ENCODE results near the gene PCMTD2. TPM values are rescaled to one million over a fixed set of nuclear protein-coding genes. Genes with fewer than 3 reads are reported as not detected.

Gene PCMTD2
- total RNA-seq, 1 experiment from 2014 or later: 52.0 TPM

DNA sequence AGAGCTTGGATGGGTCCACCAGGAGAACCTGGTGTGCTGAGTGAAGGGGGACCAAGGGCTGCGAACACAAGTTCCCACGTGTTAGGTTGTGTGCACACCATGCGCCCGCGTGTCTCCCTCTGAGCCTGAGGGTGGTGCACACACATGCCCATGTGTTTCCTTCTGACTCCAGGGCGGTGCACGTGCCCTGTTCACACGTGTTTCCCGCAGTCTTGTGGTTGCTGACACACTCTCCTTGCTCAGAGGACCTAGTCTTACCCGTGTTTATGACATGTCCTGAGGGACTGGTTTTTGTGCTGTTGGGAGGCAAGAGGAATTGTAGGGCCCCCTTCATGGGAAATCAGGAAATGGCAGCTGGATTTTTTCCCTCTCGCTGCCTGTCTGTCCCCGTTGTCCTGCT, 36.3 kb upstream of the PCMTD2 start:
- H3K56ac ChIP-seq (ENCODE audit: insufficient read length, low read depth, low read length): no peak overlapping the region
- H3K36me3 Mint-ChIP-seq (ENCODE audit: insufficient read depth in 1 of 3, low read depth in 3 of 3): peaks cover 0 to 1% (median 0%) of the 10 kb centered on the region in 3 experiments; a peak in 1 of 7 replicates

More for the DNA sequence above, 36.3 kb upstream of the PCMTD2 start:
- peaks cover 3% of the 10 kb centered on the region; the same call in 1 of the 2 replicates for H3K4me1 ChIP-seq (ENCODE audit: insufficient read depth, low read length)
- no peaks in the 10 kb centered on the region for H3K23me2 ChIP-seq (ENCODE audit: insufficient read length, low read depth, low read length, poor library complexity, severe bottlenecking)
- no peak overlapping the region for H2AK5ac ChIP-seq (ENCODE audit: insufficient read length, low read length)
- no peak overlapping the region for H2BK15ac ChIP-seq (ENCODE audit: low read depth, low read length)
- H3K23ac ChIP-seq (ENCODE audit: insufficient read length, low read depth, low read length): no peak overlapping the region
- DNase-seq: no peak
- no peaks in the 10 kb centered on the region for H4K20me1 ChIP-seq (ENCODE audit: control insufficient read depth, insufficient read depth, insufficient read length)
- H2AFZ ChIP-seq (ENCODE audit: low read length): no peak overlapping the region
- Mint-ChIP-seq H3K27me3 (ENCODE audit: low read depth) (peaks cover 5% of the 10 kb centered on the region), H3K4me1 (peaks cover 17 to 19% of the 10 kb centered on the region in 2 experiments), H3K27ac (no peak overlapping the region), H3K4me3 (no peak overlapping the region), H3K9me3 (no peaks in the 10 kb centered on the region)
- no CpG with 5 or more reads among the region's 12 CpGs for WGBS (ENCODE audit: extremely low coverage, insufficient read length, low lambda C conversion rate)
- H3K9ac ChIP-seq (ENCODE audit: extremely low read depth, insufficient read length, low read length): no peak overlapping the region
- no peaks in the 10 kb centered on the region for H3K79me1 ChIP-seq (ENCODE audit: insufficient read depth, low read depth, low read length, poor library complexity, severe bottlenecking)
- no peak overlapping the region for H4K5ac ChIP-seq (ENCODE audit: insufficient read length, low read depth, low read length)
- TF ChIP-seq, protein P1, sequence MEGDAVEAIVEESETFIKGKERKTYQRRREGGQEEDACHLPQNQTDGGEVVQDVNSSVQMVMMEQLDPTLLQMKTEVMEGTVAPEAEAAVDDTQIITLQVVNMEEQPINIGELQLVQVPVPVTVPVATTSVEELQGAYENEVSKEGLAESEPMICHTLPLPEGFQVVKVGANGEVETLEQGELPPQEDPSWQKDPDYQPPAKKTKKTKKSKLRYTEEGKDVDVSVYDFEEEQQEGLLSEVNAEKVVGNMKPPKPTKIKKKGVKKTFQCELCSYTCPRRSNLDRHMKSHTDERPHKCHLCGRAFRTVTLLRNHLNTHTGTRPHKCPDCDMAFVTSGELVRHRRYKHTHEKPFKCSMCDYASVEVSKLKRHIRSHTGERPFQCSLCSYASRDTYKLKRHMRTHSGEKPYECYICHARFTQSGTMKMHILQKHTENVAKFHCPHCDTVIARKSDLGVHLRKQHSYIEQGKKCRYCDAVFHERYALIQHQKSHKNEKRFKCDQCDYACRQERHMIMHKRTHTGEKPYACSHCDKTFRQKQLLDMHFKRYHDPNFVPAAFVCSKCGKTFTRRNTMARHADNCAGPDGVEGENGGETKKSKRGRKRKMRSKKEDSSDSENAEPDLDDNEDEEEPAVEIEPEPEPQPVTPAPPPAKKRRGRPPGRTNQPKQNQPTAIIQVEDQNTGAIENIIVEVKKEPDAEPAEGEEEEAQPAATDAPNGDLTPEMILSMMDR (conservative IDR thresholded peaks at IDR 0.05): no peak
- no peaks in the 10 kb centered on the region for H3K79me2 ChIP-seq (ENCODE audit: insufficient read depth, low read length)
- no peak overlapping the region for H2BK20ac ChIP-seq (ENCODE audit: low read depth, low read length, poor library complexity, severe bottlenecking)
- H3K4ac ChIP-seq (ENCODE audit: low read depth, low read length): no peak overlapping the region
- H3K27ac ChIP-seq (ENCODE audit: insufficient read length, low read depth, low read length): no peak overlapping the region
- no peak overlapping the region for H3K14ac ChIP-seq (ENCODE audit: insufficient read depth, low read length)
- H3T11ph ChIP-seq (ENCODE audit: low read length): no peak overlapping the region
- no peak overlapping the region for H2BK5ac ChIP-seq (ENCODE audit: insufficient read length, low read length)
- H2BK12ac ChIP-seq (ENCODE audit: insufficient read length, low read depth, low read length): no peak overlapping the region
- no peaks in the 10 kb centered on the region for H3K9me3 ChIP-seq (ENCODE audit: control insufficient read depth, low read depth, low read length)
- no peaks in the 10 kb centered on the region for H3K27me3 ChIP-seq (ENCODE audit: insufficient read depth, low read length)
- no peak overlapping the region for H3K18ac ChIP-seq (ENCODE audit: insufficient read length, low read depth, low read length)
- H4K91ac ChIP-seq (ENCODE audit: insufficient read length, low read depth, low read length): no peak overlapping the region
- no peak overlapping the region for H4K8ac ChIP-seq (replicated peaks; ENCODE audit: insufficient read length, low read depth, low read length)
- no peak overlapping the region for H2BK120ac ChIP-seq (ENCODE audit: low read depth, low read length, poor library complexity, severe bottlenecking)
- H3K4me2 ChIP-seq (ENCODE audit: insufficient read depth, insufficient read length, low read length): no peak overlapping the region
